ENCODE measurements around the gene CCDC177.

Gene CCDC177

DNA sequence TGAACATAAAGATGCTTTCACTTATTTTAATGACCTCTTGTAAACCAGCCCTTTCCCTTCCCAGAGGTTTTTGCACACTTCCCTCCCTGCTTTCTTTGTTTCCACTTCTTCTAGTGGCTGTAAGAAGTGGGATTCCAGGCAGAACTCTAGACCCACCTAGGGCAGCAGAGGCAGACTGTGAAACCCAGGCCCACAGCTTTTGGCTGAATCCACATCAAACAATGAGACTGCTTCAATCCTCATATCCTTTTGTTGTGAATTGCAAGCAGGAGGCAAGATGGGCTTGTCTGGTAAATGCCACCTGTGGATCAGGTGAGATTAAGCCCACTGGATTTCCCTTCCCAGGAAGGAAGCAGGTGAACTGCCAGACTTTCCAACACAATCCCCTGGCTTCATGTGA, 12.8 kb downstream of the CCDC177 start:
- DNase-seq (ENCODE audit: low read depth), result no peak

DNA sequence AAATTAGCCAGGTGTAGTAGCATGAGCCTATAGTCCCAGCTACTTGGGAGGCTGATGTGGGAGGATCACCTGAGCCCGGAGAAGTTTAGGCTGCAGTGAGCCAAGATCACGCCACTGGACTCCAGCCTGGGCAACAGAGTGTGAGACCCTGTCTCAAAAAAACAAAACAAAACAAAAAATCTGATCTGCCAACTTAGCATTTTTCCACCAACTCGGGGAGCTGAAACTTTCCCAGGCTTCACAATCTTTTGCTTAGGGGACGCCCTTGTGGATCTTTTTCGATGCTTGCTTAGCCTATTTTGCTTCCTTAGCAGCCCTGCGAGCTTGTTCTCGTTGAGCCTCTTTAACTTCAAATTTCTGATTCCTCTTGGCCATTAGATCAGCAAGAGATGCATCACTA, 13.8 kb downstream of the CCDC177 start:
- no peak for DNase-seq (ENCODE audit: low read depth)

GRCh38 chr14:69559581-69560011, 15.1 kb downstream of the CCDC177 start:
- no peak for DNase-seq (ENCODE audit: low read depth)

GRCh38 chr14:69558774-69559173, 15.9 kb downstream of the CCDC177 start:
- DNase-seq (ENCODE audit: low read depth), result no peak

- no peak for DNase-seq (ENCODE audit: low read depth)
These were observed 20.2 kb downstream of the CCDC177 start for GRCh38 chr14:69554500-69554899.

DNA sequence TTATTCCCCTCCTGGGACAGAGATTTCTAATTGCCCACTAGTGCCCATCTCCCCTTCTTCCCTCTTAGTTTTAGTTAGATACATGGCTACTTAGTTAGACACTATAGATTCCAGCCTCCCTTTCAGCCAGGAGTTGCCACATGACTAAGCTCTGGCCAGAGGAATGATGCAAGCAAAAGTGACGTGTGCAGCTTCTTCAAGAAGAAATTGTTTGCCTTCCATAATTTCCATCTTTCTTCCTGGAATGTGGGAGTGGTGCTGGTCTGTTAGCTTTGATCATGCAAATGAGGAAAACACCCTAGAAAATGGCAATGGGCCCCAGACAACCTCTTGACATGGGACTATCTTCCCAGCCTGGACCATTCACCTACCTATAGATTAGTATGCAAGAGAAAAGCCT, 21.4 kb downstream of the CCDC177 start:
- no peak for DNase-seq (ENCODE audit: low read depth)

DNA sequence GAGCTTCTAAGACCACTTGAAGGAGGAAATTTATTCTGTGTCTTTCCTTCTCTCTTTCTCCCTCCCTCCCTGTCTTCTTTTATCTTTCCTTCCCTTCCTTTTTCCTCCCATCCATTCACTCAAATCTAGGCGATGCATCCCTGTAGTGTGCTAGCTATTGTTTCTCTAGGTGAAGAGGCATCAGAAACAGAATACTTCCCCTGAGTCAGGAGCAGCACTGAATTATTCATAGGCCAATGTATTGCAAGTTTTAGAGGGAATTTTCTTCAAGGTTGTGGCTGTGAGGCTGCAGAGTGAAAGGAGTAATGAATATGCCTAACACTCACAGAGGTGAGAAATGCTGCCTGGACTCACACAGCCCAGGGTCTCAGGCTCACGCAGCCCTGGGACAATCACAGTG, 23.2 kb downstream of the CCDC177 start:
- no peak for DNase-seq (ENCODE audit: low read depth)

DNA sequence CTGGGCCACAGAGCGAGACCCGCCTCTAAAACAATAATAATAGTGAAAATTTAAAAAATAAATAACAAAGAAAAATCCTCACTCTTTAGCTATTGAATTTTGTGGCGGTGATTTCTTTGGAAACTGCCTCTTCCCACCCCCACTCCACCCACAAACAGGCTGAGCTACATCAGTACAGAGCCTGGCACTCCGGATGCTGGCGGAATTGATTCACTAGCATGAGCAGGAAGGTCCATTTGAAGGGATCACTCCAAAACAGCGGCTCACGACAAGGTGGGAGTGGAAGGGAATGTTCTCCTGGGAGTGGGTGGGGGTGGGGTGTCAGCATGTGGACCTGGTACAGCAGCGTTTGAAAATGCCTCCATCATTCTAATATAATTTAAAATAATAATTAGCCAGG, 26.1 kb downstream of the CCDC177 start:
- no peak for DNase-seq (ENCODE audit: low read depth)

DNA sequence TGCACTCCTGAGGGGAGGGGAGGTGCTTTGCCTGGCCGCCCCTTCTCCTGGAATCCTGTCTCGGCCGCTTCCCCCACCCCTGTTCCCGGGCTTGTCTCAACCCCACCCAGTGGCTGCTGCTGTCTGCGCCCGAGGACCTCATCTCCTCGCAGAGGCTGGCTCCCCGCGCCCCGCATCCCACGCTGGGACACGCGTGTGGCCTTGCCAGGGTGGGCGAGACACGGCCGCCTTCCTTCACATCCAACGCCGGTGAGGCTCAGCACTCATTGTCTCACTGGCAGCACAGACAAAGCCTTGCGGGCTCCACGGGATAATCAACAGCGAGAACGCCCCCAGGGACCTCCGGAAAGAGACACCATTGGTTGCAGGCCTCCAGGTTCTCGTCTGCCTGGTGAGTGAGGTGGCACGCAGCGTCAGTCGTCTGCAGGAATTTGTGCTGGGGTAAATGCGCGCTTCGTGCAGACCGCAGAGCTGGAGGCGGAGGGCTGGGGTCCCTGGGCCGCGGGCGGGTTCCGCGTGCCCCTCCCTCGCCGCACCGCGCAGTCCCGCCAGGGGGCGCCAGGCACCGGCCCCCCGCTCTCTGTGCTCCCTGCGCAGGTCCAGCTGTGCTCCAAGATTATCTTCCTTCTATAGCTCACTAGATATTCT, 26.8 kb downstream of the CCDC177 start:
- peak; percentile 46 for DNase-seq (ENCODE audit: low read depth)

DNA sequence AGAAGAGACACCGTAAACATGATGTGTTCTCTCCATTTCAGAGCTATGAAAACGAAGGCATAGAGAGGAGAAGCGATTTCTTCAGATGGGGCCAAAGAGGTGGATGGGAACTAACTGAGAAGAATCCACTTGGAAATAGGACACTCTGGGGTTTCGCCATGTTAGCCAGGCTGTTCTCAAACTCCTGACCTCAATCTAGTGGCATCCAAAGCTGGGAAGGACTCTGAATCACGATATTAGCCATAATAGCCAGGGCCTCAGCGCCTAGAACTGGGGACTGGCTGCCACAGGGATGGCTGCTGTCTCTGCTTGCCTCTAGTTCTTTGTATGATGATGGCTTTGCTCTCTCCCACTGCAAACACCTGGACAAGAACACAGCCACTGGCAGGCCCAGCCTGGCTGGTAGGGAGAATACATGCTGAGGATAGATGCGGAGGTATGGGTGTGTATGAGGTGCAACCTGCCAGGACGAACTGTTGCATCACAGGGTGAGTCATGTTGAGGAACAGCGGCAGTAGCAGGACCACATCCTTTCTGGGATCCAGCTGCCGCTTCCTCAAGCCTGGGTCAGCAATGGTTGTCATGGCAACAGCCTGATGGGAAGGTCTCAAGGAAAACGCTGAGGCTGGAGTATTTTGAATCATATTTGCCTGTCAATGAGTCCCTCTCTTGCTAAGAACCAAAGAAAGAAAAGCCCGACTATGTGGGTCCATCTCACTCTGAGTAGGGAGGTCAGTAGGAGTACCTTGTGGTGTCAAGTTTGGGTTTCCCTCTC, 31.1 kb downstream of the CCDC177 start:
- peak; percentile 12 for DNase-seq (ENCODE audit: low read depth)

GRCh38 chr14:69542311-69542710, 32.4 kb downstream of the CCDC177 start:
- DNase-seq (ENCODE audit: low read depth), result no peak

GRCh38 chr14:69540654-69541335, 33.9 kb downstream of the CCDC177 start:
- DNase-seq (ENCODE audit: low read depth), result no peak

DNA sequence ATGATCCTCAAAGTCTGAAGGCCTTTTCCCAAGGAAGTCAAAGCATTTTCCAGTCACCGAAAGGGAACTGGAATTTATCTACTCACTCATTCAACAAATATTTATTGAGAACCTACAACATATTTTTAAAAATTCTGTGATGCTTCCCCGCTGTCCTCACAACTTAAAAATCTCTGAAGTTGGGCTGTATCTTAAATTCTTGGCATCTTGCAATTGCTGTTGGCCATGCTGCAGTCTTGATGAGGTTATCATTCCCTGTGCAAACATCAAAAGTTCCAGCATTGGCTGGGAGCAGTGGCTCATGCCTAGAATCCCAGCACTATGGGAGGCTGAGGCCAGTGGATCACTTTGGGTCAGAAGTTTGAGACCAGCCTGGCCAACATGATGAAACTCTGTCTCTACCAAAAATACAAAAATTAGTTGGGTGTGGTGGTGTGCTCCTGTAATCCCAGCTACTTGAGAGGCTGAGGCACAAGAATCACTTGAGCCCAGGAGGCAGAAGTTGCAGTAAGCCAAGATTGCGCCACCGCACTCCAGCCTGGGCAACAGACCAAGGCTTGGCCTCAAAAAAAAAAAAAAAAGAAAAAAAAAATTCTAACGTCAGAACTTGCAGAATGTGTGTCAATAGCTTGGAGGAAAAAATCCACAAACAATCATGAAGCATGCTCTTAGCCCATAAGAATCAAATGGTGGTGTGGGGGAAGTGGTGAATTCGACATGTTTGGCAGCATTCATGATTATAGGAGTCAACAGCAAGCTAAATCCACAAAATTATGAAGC, 34.9 kb downstream of the CCDC177 start:
- DNase-seq (ENCODE audit: low read depth), result no peak

GRCh38 chr14:69538766-69539165, 35.9 kb downstream of the CCDC177 start:
- DNase-seq (ENCODE audit: low read depth), result no peak

DNA sequence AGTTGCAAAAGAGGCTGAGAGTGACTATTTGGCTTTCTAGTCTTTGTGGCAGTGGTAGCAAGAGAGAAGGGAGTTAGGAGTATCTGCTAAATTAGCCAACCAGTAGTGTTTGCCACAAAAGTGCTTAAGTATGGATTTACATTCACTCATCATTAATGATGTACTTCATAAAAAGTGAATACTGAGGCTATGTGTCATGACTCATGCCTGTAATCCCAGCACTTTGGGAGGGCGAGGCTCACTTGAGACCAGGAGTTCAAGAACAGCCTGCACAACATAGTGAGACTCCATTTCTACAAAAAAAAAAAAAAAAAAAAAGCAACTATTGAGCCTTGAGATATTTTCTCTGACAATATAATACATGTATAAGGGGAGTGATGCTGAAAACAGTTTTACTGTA, 36.8 kb downstream of the CCDC177 start:
- DNase-seq (ENCODE audit: low read depth), result no peak

- DNase-seq (ENCODE audit: low read depth), result no peak
These were observed 37.7 kb downstream of the CCDC177 start for GRCh38 chr14:69536971-69537370.

DNA sequence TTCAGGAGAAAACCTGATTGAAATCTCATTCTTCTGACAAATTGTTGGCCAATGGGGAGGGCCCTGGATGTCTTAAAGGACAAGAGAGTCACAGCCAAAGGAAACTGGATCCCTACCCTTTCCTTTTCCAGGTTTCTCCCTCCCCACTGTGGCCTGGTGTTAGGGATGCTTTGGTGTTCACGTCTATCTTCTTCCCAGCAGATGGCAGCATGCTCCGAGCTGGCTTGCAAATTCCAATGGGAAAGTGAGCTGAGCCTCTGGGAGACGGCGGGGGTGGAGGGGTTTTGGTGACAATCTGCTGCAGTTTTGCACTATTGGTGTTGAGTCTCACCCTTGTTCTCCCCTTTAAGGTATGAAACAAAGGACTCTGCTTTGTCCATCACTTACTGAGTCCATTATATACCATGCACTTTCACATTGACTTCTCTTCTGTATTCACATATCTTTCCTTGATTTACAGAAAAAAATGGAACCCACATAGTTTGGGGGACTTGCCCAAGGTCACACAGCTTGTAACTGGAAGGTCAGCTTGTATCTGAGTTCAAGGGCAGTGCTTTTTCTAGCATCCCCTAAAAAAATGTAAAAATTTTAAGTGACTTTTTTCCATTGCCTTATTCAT, 39.3 kb downstream of the CCDC177 start:
- DNase-seq (ENCODE audit: low read depth), result no peak

GRCh38 chr14:69532561-69533340, 41.9 kb downstream of the CCDC177 start:
- DNase-seq (ENCODE audit: low read depth), result no peak

DNA sequence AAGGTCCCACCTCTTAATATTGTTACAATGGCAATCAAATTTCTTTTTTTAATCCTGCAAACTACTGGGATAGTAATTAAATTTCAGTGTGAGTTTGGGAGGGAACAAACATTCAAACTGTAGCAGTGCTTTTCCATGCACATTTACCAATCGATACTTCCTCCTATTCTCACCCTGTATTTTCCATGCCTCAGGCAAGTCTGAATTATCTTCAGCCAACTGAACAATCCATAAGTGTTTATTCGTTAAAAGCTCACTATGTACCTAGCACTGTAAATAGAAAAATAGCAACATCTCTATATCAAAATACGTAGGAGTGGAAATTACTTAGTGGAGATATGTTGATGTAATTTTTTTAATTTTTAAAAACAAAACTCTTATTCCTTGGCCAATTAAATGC, 43.5 kb downstream of the CCDC177 start:
- no peak for DNase-seq (ENCODE audit: low read depth)

DNA sequence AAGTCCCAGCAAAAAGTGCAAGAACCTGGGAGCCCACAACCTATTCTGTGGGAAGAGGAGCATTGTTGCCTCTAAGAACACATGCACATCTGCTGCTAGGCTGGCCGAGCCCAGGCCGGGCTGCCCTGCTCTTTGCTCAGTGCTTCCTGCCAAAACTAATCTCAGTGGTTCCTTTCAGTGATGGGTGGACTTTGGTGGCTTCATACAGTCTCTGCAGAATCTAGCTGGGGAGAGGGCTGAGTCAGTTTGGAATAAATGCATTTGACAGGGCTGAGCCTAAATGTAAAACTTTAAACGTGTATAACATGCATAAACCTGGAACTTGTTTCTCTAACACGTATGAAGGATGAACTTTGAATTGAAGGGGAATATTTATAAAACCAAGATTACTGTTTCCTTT, 44.6 kb downstream of the CCDC177 start:
- DNase-seq (ENCODE audit: low read depth), result no peak

GRCh38 chr14:69529563-69529962, 45.1 kb downstream of the CCDC177 start:
- DNase-seq (ENCODE audit: low read depth), result no peak

Measured in activated T-cell treated with anti-CD3 and anti-CD28 coated beads for 48 hours (primary cell).